Left lung (tissue), 10 donors: ENCODE results near the gene ARG1. TPM values are rescaled to one million over a fixed set of nuclear protein-coding genes. Genes with fewer than 3 reads are reported as not detected.

Experiments used
- ATAC-seq: fragments of 200-7000 bp; cut with Tn5 transposase; one replicate; pipeline ENCODE4 v1.9.1; 2020; ENCODE audit warnings: moderate library complexity
- DNase-seq, 4 donors: peaks; one replicate each; pipeline ENCODE4 v3.0.0-alpha.2; 2013 to 2020
- H3K27ac ChIP-seq, 2 donors: fragments of 200-600 bp; sonication (generic) in 1 of 2; one replicate each; pipeline versions ENCODE4 v1.5.0 to v1.8.0; 2020 to 2021
- H3K27me3 ChIP-seq, 2 donors: fragments of 200-600 bp; sonication (generic) in 1 of 2; one replicate each; pipeline versions ENCODE4 v1.5.0 to v1.8.0; 2020 to 2021
- H3K36me3 ChIP-seq, 2 donors: fragments of 200-600 bp; sonication (generic) in 1 of 2; one replicate each; pipeline versions ENCODE4 v1.5.0 to v1.8.0; 2020 to 2021
- H3K4me1 ChIP-seq, 2 donors: fragments of 200-600 bp; one replicate each; pipeline ENCODE4 v1.8.0; 2021
- H3K4me3 ChIP-seq, 2 donors: fragments of 200-600 bp; sonication (generic) in 1 of 2; one replicate each; pipeline versions ENCODE4 v1.5.0 to v1.8.0; 2020 to 2021; ENCODE audit warnings: mild to moderate bottlenecking in 1 of 2
- H3K9me3 ChIP-seq, 2 donors: fragments of 200-600 bp; sonication (generic) in 1 of 2; one replicate each; pipeline versions ENCODE4 v1.5.0 to v1.8.0; 2020 to 2021
- CTCF ChIP-seq, 2 donors: fragments of 200-600 bp; sonication (generic) in 1 of 2; IDR thresholded peaks; one replicate each; pipeline versions ENCODE4 v1.5.0 to v1.8.0; 2021; ENCODE audit warnings: antibody characterized with exemption in 2 of 2
- intact Hi-C, 2 donors: fragments of 100-400 bp; cut with DNase I; formaldehyde crosslinking; loops; one replicate each; pipeline versions ENCODE4 v1.11.2 to v1.14.2; 2022
- polyA plus RNA-seq, 6 donors: library from polyadenylated mRNA; unstranded; fragments of 120-200 nt; gene quantifications; one replicate each; pipeline ENCODE4 v1.2.1, GENCODE V29; 2013; ENCODE audit not compliant: insufficient read length in 6 of 6
- total RNA-seq, 2 donors: library from RNA; stranded (reverse); fragmentation: NEBNext Ultra II Directional; extraction: Animal tissue kit (Norgen Biotek cat#: 25700); gene quantifications; one replicate each; pipeline ENCODE4 v1.2.1, GENCODE V29; 2021
- donor health status: DM: no; HTN: yes; CAD: no.
- donor health status: DM: no; HTN: no; CAD: no.

ARG1 gene
- total and polyA plus RNA-seq, 8 donors: 0.32 to 5.8 (median 1.4) TPM

GRCh38 chr6:131581523-131581922 is 8.5 kb downstream of the ARG1 start:
- H3K4me3 ChIP-seq: no peak overlapping the region
- no peaks in the 10 kb centered on the region for H3K9me3 ChIP-seq
- no peak for DNase-seq
- H3K27ac ChIP-seq: no peak overlapping the region
- intact Hi-C loops: no loop called here
- TF ChIP-seq CTCF (IDR thresholded peaks at IDR 0.05): no peak
- H3K4me1 ChIP-seq: no peaks in the 10 kb centered on the region
- H3K36me3 ChIP-seq: peaks cover 0 to 69% of the 10 kb centered on the region in 2 donors
- no peaks in the 10 kb centered on the region for H3K27me3 ChIP-seq
- ATAC-seq: no peak

GRCh38 chr6:131586543-131586942 is 13.5 kb downstream of the ARG1 start:
- peaks cover 0 to 97% of the 10 kb centered on the region in 2 donors for H3K36me3 ChIP-seq
- TF ChIP-seq CTCF (IDR thresholded peaks at IDR 0.05): no peak
- intact Hi-C loops: no loop called here
- ATAC-seq (no peak), DNase-seq (no peak)
- no peaks in the 10 kb centered on the region for H3K9me3 ChIP-seq
- H3K27ac ChIP-seq: no peak overlapping the region
- no peak overlapping the region for H3K4me3 ChIP-seq
- no peaks in the 10 kb centered on the region for H3K27me3 ChIP-seq
- no peaks in the 10 kb centered on the region for H3K4me1 ChIP-seq

- Histone ChIP-seq H3K9me3 (no peaks in the 10 kb centered on the region), H3K36me3 (peaks cover 0 to 98% of the 10 kb centered on the region in 2 donors), H3K27me3 (no peaks in the 10 kb centered on the region), H3K4me3 (no peak overlapping the region), H3K4me1 (no peaks in the 10 kb centered on the region), H3K27ac (no peak overlapping the region)
- no peak for TF ChIP-seq CTCF (IDR thresholded peaks at IDR 0.05)
- intact Hi-C loops: no loop called here
- no peak for ATAC-seq
- DNase-seq: no peak
These were observed 14.9 kb downstream of the ARG1 start for GRCh38 chr6:131587909-131588308.

GRCh38 chr6:131588643-131589042 is 15.6 kb downstream of the ARG1 start:
- no peaks in the 10 kb centered on the region for H3K27me3 ChIP-seq
- DNase-seq (no peak), ATAC-seq (no peak)
- H3K27ac ChIP-seq: no peak overlapping the region
- no peaks in the 10 kb centered on the region for H3K4me1 ChIP-seq
- intact Hi-C loops: no loop called here
- H3K9me3 ChIP-seq: no peaks in the 10 kb centered on the region
- TF ChIP-seq CTCF (IDR thresholded peaks at IDR 0.05): no peak
- H3K36me3 ChIP-seq: peaks cover 0 to 98% of the 10 kb centered on the region in 2 donors
- H3K4me3 ChIP-seq: no peak overlapping the region

GRCh38 chr6:131592935-131593334 is 19.9 kb downstream of the ARG1 start:
- Histone ChIP-seq H3K4me3 (no peak overlapping the region), H3K36me3 (peaks cover 0 to 100% of the 10 kb centered on the region in 2 donors), H3K27me3 (no peaks in the 10 kb centered on the region), H3K9me3 (no peaks in the 10 kb centered on the region), H3K27ac (no peak overlapping the region), H3K4me1 (no peaks in the 10 kb centered on the region)
- intact Hi-C loops: no loop called here
- TF ChIP-seq CTCF (IDR thresholded peaks at IDR 0.05): no peak
- DNase-seq (no peak), ATAC-seq (no peak)
